HG02981 (cell line): ENCODE results near the gene PRKG1.
A peak's percentile ranks its signal among the peaks of the same experiment; 100 is the strongest.
"Not testable (repeated sequence)": the region's sequence is repeated elsewhere in the genome, so short reads cannot be mapped to it uniquely, and the experiment has no call there.

ENCODE experiments used
- ATAC-seq: cut with Tn5 transposase; IDR thresholded peaks from one replicate; pipeline ENCODE4 v1.9.1; 2021; ENCODE audit warnings: mild to moderate bottlenecking, moderate library complexity; ENCODE audit not compliant: unreplicated experiment

PRKG1 gene

GRCh38 chr10:51716981-51717380, 642.7 kb downstream of the PRKG1 start:
- no peak for ATAC-seq

- ATAC-seq: no peak
These were observed 644.6 kb downstream of the PRKG1 start for GRCh38 chr10:51718804-51719291.

GRCh38 chr10:51724038-51724437, 649.8 kb downstream of the PRKG1 start:
- no peak for ATAC-seq

- ATAC-seq: no peak
These were observed 655.7 kb downstream of the PRKG1 start for GRCh38 chr10:51729822-51730555.

- ATAC-seq: no peak
These were observed 658.8 kb downstream of the PRKG1 start for GRCh38 chr10:51733057-51733456.

GRCh38 chr10:51743146-51743545, 668.9 kb downstream of the PRKG1 start:
- ATAC-seq: peak; percentile 94

- no peak for ATAC-seq
These were observed 670.1 kb downstream of the PRKG1 start for GRCh38 chr10:51744235-51745000.

- no peak for ATAC-seq
These were observed 671.1 kb downstream of the PRKG1 start for GRCh38 chr10:51745397-51745796.

GRCh38 chr10:51747216-51747615, 672.9 kb downstream of the PRKG1 start:
- no peak for ATAC-seq

- ATAC-seq: no peak
These were observed 674.7 kb downstream of the PRKG1 start for GRCh38 chr10:51748959-51749358.

GRCh38 chr10:51758366-51758765, 684.1 kb downstream of the PRKG1 start:
- ATAC-seq: no peak

GRCh38 chr10:51758838-51759237, 684.6 kb downstream of the PRKG1 start:
- not testable (repeated sequence) for ATAC-seq

- no peak for ATAC-seq
These were observed 685.7 kb downstream of the PRKG1 start for GRCh38 chr10:51759896-51760534.

GRCh38 chr10:51760864-51761640, 686.8 kb downstream of the PRKG1 start:
- no peak for ATAC-seq

GRCh38 chr10:51763746-51764145, 689.5 kb downstream of the PRKG1 start:
- no peak for ATAC-seq

GRCh38 chr10:51765284-51765971, 691.1 kb downstream of the PRKG1 start:
- ATAC-seq: no peak

GRCh38 chr10:51766423-51767102, 692.3 kb downstream of the PRKG1 start:
- ATAC-seq: no peak

- ATAC-seq: no peak
These were observed 692.9 kb downstream of the PRKG1 start for GRCh38 chr10:51767103-51767763.

- ATAC-seq: no peak
These were observed 694.7 kb downstream of the PRKG1 start for GRCh38 chr10:51768886-51769465.
